Endometrial microvascular endothelial cells (primary cell): Measurements from ENCODE around the gene TNNT1. TPM values are rescaled to one million over a fixed set of nuclear protein-coding genes. Genes with fewer than 3 reads are reported as not detected.

Experiments
- in situ Hi-C: cut with HindIII; loops from 2 replicates; pipeline ENCODE4 v1.10.0; 2017; ENCODE audit warnings: low sequenced_read_pairs, low pct_unique_long_range_greater_than_20kb; ENCODE audit errors: inconsistent ontology term
- total RNA-seq: library from RNA; depleted of rRNA; stranded (reverse); fragments of >200 nt; gene quantifications from one replicate; pipeline ENCODE4 v1.2.3, GENCODE V29; 2015; ENCODE audit errors: inconsistent ontology term

The TNNT1 gene
- total RNA-seq, 1 donor from 2014 or later: not detected

DNA sequence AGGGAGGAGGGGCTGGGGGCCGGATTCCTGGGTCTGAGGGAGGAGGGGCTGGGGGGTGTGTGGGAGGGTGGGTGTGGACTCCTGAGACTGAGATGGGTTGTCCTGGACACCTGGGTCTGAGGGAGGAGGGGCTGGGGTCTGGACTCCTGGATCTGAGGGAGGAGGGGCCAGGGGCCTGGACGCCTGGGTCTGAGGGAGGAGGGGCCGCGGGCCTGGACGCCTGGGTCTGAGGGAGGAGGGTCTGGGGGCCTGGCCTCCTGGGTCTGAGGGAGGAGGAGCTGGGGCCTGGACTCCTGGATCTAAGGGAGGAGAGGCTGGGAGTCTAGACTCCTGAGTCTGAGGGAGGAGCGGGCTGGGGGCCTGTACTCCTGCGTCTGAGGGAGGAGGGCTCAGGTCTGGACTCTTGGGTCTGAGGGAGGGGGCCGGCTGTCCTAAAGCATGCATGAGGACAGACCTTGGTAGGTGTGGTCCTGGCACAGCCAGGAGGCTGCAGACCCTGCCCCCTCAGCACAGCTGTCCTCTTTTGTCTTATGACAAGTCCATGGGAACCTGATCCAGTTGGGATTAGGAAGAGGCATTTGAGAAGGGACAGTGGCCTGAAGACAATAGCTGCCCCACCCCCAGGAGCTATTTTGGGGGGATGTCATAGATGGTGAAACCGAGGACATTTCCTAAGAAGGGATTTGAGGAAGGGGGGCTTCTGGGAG, 1.3 kb downstream of the TNNT1 start:
- in situ Hi-C loops: no loop called here

DNA sequence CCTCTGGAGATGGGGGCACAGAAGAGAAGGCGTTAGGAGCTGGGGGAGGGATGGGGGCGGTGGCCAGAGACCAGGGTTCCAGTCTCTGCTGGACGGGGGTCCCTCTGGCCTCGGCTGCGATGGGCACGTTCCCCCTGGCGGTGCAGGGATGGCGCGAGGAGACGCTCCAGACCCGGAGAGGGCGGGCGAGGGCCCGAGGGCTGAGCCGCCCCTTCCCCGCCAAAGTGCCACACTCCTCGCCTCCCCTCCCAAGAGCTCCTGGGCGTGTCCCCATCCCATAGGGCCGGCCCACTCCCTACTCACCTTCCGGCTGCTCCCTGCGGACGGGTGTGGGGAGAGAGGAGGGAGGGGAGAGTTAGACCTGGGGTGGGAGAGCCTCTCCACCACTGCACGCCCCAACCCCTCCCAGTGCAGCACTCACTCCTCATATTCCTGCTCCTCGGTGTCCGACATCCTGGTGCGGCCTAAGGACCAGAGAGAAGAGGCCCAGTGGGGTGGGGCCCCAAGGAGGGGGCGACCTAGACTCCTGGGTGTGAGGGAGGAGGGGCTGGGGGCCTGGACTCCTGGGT, 2.2 kb downstream of the TNNT1 start:
- in situ Hi-C loops: no loop called here

- in situ Hi-C loops: no loop called here
These were observed 2.8 kb downstream of the TNNT1 start for GRCh38 chr19:55146078-55146704.

DNA sequence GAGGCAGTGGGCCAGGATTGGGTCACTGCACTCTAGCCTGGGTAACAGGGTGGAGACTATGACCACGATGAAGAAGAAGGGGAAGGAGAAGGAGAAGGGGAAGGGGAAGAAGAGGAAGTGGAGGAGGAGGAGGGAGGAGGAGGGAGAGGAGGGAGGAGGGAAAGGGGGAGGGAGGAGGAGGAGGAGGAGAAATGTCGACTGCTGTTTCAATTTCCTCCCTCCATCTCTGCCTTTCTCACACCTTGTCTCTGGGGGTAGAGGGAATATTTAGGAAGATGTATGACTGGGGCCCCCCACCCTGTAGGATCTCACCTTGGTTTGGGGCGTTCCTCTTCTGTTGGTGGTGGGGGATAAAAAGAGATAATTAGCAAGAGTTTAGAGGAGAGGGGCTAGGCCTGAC, 3.8 kb downstream of the TNNT1 start:
- in situ Hi-C loops: no loop called here

GRCh38 chr19:55141696-55142095, 7.3 kb downstream of the TNNT1 start:
- in situ Hi-C loops: no loop called here

GRCh38 chr19:55137915-55138314, 11.1 kb downstream of the TNNT1 start:
- in situ Hi-C loops: no loop called here

DNA sequence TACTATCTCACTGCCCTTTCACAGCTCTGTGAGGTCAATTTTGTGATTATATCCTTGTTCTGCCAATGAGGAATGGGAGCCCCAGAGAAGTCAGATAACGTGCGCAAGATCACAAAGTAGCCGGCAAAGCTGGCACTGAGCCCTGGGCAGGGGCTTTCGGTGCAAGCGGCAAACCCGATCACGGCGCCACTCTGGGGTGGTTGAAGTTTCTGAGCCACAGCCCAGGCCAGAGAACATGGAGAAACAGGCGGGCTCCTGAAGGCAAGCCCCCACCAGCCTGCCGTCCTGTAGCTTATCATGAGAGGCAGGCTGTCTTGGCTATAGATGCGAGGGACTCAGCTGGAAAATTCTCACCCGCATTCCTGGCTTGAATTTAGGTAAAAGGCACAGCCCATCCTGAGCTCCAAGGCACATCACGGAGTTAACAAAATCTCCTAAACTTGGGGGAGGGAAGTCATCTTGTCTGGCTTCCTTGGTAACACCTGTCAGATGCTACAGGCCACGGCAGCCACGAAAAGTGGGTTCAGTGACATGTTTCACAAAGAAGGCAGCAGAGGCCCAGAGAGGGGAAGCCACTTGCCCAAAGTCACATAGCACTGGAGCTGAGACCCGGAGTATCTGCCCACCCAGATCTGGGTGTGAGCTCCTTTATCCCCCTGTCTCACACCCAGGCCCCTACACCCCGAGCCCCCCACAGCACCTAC, 12.5 kb downstream of the TNNT1 start:
- in situ Hi-C loops: no loop called here

GRCh38 chr19:55134736-55135135, 14.3 kb downstream of the TNNT1 start:
- in situ Hi-C loops: no loop called here

GRCh38 chr19:55133639-55134444, 15.2 kb downstream of the TNNT1 start:
- in situ Hi-C loops: no loop called here

- in situ Hi-C loops: no loop called here
These were observed 16.4 kb downstream of the TNNT1 start for GRCh38 chr19:55132453-55133129.

DNA sequence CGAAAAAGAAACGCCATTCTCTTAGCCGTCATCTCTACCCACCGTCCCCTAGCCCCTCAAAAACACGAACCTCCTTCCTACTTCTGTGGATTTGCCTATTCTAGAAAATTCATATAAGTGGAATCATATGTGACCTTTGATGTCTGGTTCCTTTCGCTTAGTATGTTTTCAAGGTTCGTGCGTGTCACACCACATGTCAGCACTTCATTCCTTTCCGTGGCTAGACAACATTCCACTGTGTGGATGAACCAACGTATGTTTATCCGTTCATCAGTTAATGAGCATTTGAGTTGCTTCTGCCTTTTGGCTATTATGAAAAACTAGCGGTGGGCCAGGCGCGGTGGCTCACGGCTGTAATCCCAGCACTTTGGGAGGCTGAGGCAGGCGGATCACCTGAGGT, 17.6 kb downstream of the TNNT1 start:
- in situ Hi-C loops: no loop called here

- in situ Hi-C loops: no loop called here
These were observed 30.0 kb downstream of the TNNT1 start for GRCh38 chr19:55119053-55119452.

- in situ Hi-C loops: no loop called here
These were observed 30.5 kb downstream of the TNNT1 start for GRCh38 chr19:55118401-55118991.

GRCh38 chr19:55117663-55118391, 31.2 kb downstream of the TNNT1 start:
- in situ Hi-C loops: no loop called here

- in situ Hi-C loops: no loop called here
These were observed 31.9 kb downstream of the TNNT1 start, which contains the start of gene PPP1R12C for GRCh38 chr19:55116859-55117662. Gene PPP1R12C, minus strand, starts transcription at chr19:55117637. Its CDS starts 94 bp downstream, at chr19:55117543.

DNA sequence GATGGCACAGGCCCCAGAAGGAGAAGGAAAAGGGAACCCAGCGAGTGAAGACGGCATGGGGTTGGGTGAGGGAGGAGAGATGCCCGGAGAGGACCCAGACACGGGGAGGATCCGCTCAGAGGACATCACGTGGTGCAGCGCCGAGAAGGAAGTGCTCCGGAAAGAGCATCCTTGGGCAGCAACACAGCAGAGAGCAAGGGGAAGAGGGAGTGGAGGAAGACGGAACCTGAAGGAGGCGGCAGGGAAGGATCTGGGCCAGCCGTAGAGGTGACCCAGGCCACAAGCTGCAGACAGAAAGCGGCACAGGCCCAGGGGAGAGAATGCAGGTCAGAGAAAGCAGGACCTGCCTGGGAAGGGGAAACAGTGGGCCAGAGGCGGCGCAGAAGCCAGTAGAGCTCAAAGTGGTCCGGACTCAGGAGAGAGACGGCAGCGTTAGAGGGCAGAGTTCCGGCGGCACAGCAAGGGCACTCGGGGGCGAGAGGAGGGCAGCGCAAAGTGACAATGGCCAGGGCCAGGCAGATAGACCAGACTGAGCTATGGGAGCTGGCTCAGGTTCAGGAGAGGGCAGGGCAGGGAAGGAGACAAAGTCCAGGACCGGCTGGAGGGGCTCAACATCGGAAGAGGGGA, 32.7 kb downstream of the TNNT1 start:
- in situ Hi-C loops: no loop called here
